MG63 (cell line): Measurements from ENCODE around the gene DCAF17. TPM values are rescaled to one million over a fixed set of nuclear protein-coding genes. Genes with fewer than 3 reads are reported as not detected.
"Not testable (repeated sequence)": the region's sequence is repeated elsewhere in the genome, so short reads cannot be mapped to it uniquely, and the experiment has no call there.

ENCODE experiments used
- DNase-seq: peaks from one replicate; pipeline ENCODE4 v3.0.0-alpha.2; 2020
- H3K27me3 ChIP-seq: fragments of 250-450 bp; sonication (Bioruptor Pico); 2 replicates; pipeline ENCODE4 v1.5.1; 2020; ENCODE audit warnings: mild to moderate bottlenecking, moderate library complexity
- H3K36me3 ChIP-seq: fragments of 250-450 bp; sonication (Bioruptor Pico); 2 replicates; pipeline ENCODE4 v1.5.1; 2020; ENCODE audit warnings: mild to moderate bottlenecking, moderate library complexity
- H3K4me3 ChIP-seq: fragments of 250-450 bp; sonication (Bioruptor Pico); 2 replicates; pipeline ENCODE4 v1.5.1; 2020; ENCODE audit warnings: mild to moderate bottlenecking, moderate library complexity
- H3K9me3 ChIP-seq: fragments of 250-450 bp; sonication (Bioruptor Pico); 2 replicates; pipeline ENCODE4 v1.5.1; 2020; ENCODE audit warnings: mild to moderate bottlenecking, moderate library complexity
- total RNA-seq: library from RNA; depleted of rRNA; stranded (reverse); fragments of >200 nt; shearing (Covaris generic); gene quantifications from 2 replicates; pipeline ENCODE4 v1.2.3, GENCODE V29; 2014; ENCODE audit warnings: low replicate concordance

The DCAF17 gene
- total RNA-seq, 1 experiment from 2014 or later, result 13.8 TPM

DNA sequence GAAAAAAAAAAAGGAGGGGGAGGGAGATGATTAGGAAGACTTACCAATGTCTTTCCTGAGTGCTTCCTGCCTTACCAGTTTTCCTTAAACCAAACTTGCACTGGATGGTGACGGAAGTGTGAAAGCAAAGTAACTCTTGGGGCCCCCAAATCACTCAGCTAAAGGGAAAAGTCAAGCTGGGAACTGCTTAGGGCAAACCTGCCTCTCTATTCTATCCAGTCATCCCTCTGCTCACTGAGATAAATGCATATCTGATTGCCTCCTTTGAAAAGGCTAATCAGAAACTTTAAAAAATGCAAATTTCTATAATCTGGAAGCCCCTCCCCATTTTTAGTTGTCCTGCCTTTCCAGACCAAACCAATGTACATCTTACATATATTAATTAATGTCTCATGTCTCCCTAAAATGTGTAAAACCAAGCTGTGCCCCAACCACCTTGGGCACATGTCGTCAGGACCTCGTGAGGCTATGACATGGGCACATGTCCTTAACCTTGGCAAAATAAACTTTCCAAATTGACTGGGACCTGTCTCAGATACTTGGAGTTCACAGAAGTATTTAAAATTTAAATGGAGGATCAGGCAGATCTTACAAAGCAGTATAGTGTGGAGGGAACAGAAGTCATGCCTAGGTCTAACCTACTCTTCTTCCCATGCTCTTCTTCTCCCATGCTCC, 81.0 kb downstream of the DCAF17 start:
- Histone ChIP-seq H3K4me3 (no peak overlapping the region), H3K27me3 (no peaks in the 10 kb centered on the region)
- DNase-seq, result no peak

DNA sequence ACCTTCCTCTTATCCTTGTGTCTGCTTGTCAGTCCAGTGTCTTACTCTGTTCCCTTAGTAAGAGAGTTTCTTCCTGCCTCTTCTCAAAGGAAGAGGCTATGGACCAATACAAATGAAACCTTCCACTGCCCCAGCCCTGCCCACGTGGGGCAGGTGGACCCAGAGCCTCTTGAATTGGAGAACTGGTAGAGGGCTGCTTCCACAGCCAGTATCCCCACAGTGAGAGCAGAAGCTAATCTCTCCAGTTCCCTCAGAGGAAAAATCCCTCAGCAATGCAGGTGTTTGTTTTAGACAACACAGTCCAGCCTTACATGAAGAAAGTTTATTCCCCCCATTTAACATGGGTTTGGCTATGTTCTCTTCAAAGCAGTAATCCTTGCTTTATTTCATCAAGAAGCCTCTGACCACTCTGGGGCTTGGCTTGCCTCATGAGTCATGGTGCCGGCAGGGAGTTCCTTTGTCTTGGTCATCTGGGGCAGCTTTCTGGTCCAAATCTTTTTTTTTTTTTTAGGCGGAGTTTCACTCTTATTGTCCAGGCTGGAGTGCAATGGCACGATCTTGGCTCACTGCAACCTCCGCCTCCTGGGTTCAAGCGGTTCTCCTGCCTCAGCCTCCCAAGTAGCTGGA, 81.8 kb downstream of the DCAF17 start:
- peak; percentile 90 for DNase-seq
- H3K4me3 ChIP-seq, result peak overlapping the region; percentile 8; the same call in 1 of the 2 replicates
- H3K36me3 ChIP-seq, result no peaks in the 10 kb centered on the region

More for the DNA sequence above, 81.0 kb downstream of the DCAF17 start:
- Histone ChIP-seq H3K9me3 (0 out of 2 replicates have a peak, but pooled peaks cover 4% of the 10 kb centered on the region), H3K36me3 (no peaks in the 10 kb centered on the region)

DNA sequence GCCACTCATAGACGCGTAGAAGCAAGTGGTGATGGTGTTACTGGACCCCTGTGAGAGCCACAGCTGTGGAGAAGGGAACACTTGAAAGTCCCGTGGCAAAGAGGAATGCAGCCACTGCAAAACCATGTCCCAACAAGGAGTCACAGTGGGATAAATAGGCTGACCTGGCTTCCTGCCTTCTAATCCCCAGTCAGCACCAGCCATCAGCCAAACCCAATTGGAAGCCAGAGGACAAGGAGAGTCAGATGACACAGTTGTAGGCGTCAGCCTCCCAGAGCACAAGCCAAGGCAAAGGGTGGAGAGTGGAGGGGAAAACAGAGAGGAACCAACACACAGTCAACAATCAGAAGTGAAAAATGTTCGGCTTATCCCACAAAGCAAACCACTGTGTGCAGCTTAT, 82.8 kb downstream of the DCAF17 start:
- H3K36me3 ChIP-seq, result no peaks in the 10 kb centered on the region
- no peak overlapping the region for H3K4me3 ChIP-seq
- DNase-seq, result peak; percentile 23
- no peaks in the 10 kb centered on the region for H3K27me3 ChIP-seq
- no peaks in the 10 kb centered on the region for H3K9me3 ChIP-seq

More for the DNA sequence above, 81.8 kb downstream of the DCAF17 start:
- no peaks in the 10 kb centered on the region for H3K27me3 ChIP-seq
- H3K9me3 ChIP-seq, result 0 out of 2 replicates have a peak, but pooled peaks cover 2% of the 10 kb centered on the region

DNA sequence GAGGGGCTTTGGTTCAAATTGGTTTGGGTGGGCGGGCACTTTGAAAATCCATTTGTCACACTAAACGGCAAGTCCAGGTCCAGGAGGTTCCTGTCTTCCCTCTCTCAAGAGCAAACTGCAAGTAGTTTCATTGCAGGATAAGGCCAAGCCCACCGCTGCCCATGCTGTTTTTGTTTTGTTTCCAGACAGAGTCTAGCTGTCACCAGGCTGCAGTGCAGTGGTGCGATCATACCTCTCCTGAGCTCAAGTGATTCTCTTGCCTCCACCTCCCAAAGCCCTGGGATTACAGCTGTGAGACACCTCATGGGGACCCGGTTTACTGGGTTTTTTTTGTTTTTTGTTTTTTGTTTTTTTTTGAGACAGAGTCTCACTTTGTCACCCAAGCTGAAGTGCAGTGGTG, 86.4 kb downstream of the DCAF17 start:
- Histone ChIP-seq H3K36me3 (peaks cover 6% of the 10 kb centered on the region), H3K27me3 (no peaks in the 10 kb centered on the region), H3K4me3 (no peak overlapping the region), H3K9me3 (no peaks in the 10 kb centered on the region)
- DNase-seq, result no peak

DNA sequence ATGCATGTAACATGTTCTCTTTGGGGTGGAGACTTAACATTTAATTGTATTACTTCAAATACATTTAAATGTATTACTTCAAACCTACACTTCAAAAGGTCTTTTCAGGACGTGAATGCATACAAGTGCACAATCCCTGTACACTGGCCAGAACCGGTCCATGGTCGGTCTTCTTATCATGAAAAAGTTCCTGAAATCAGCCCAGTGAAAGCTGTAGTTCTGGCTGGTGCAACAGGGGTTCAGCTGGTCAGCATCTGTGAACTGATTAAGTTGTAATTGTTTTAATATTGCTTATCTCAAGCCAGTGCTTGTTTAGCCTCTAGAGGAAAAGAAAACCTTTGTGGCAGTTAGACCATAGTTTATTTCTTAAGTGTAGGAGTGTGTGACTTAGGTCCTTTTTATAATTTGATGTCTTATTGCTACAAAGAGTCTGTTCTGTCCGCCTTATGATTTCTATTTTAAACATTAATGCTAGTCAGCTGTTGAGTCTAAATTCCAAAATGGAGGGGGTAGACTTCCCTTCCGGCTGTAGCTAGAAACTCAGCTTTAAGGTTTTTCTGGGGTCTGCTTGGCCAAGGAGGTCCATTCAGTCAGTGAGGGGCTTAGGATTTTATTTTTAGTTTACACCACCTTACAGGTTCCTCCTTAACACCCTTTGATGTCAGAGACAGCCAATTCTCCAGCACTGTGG, 87.5 kb downstream of the DCAF17 start:
- Histone ChIP-seq H3K27me3 (no peaks in the 10 kb centered on the region), H3K9me3 (no peaks in the 10 kb centered on the region)
- no peak for DNase-seq

DNA sequence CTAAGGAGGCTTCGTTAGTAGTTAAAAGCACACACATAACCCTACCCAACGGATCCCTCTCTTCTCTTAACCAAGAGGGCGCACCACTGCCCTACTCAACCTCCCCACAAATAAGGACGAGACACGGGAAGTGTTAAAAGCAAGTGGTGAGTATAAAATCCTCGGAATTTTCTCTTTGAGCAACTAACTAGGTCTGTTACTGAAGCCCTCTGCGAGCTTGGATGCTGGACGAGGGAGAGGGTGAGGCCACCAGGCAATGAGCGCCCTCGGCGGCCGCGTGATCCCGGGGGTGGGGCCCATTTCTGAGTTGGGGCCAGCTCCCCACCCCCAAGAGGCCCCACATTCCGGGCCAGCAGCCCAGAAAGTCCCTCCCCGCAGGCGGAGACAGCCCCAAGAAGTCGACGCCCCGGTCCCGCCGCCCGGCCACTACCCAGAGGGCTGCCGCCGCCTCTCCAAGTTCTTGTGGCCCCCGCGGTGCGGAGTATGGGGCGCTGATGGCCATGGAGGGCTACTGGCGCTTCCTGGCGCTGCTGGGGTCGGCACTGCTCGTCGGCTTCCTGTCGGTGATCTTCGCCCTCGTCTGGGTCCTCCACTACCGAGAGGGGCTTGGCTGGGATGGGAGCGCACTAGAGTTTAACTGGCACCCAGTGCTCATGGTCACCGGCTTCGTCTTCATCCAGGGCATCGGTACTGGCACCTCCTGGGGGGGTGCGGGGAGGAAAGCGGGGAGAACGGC, 88.2 kb downstream of the DCAF17 start, which contains the start of gene CYBRD1:
CYBRD1 (plus strand) TSS at position 423 of the 736 bp plus-strand sequence; CDS start at position 495, 72 bp downstream.
- Histone ChIP-seq H3K27me3 (no peaks in the 10 kb centered on the region), H3K4me3 (peak within 1 kb of the TSS; percentile 84), H3K36me3 (peaks cover 7% of the 10 kb centered on the region), H3K9me3 (no peaks in the 10 kb centered on the region)
- peak; percentile 88 for DNase-seq

More for the DNA sequence above, 87.5 kb downstream of the DCAF17 start:
- H3K36me3 ChIP-seq, result peaks cover 7% of the 10 kb centered on the region
- H3K4me3 ChIP-seq, result peak overlapping the region; percentile 84

DNA sequence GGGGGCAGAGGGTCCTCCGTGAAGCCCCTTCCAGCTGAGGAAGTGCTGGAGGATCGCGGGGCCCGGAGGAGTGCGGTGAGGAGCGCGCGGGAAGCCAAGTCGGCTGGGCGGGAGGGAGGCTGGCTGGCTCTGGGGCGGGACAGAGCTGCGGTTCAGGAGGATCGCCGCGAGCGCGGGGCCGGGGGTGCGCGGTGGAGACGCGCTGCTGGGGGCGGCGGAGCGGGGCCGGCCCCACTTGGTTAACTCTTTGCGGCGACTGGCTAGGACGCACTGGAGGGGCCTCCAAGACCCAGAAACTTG, 88.7 kb downstream of the DCAF17 start:
- Histone ChIP-seq H3K9me3 (no peaks in the 10 kb centered on the region), H3K36me3 (peaks cover 7% of the 10 kb centered on the region), H3K27me3 (no peaks in the 10 kb centered on the region), H3K4me3 (peak overlapping the region; percentile 84)
- DNase-seq, result peak; percentile 54

DNA sequence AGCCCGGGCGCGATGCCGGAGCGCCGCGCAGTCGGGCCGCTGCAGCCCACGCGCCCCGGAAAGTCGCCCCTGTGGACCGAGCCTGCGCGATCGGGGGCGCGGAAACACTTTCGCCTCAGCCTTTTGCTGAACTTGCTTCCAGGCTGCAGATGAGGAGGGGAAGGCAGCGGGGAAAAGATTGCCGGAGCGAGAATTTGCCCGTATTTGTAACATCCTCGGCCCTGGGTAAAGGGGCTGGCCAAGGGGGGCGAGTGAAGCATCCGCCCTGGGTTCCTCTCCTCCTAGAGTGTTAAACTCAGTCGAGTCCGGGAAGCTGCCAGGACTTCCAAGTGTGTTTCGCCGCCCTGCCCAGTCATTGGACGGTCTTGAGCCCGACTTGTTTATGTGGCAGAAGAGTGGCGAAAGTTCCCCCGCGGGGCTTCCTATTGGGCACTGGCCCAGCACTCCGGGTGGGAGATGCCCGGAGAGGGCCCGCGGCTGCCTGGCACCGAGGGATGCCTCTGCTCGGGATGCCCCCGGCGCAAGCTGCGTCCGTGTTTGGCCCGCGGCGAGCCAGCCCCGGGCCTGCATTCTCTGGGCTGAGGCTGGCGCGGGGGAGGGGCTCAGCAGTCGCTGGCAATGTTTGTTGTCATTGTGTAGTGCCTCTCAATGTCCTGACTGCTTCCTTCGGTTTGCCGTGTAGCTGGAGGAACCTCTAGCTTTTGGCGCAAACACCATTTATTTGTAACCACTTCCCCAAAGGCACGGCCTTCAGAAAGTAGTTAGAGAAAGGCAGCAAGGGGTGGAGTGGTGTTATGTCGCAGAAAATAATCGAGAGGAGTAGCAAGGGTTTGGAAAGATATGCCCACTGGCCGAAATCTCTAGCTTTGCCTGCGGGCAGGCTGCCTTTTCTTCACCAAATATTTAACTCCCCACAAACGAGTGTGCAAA, 89.3 kb downstream of the DCAF17 start:
- Histone ChIP-seq H3K36me3 (peaks cover 11% of the 10 kb centered on the region), H3K4me3 (peak overlapping the region; percentile 84), H3K9me3 (no peaks in the 10 kb centered on the region), H3K27me3 (no peaks in the 10 kb centered on the region)
- DNase-seq, result peak; percentile 85

DNA sequence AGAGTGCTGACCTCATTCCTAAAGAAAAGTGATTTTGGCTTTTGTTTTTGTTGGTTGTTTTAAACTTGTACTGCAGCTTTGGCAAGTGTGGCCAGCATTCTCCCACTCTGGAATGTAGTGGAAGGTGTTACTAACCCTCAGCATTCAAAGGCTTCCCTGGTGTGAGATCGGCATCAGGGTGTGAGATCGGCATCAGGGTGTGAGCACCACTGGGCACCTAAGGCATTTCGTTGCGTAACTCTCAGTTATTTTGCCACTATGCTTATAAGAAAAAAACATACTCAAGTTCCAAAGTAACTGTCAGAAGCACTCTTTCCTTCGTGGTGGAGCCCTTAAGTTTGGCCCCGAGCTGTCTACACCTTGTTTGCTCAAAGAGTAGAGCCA, 90.0 kb downstream of the DCAF17 start:
- H3K4me3 ChIP-seq, result peak overlapping the region; percentile 84
- H3K27me3 ChIP-seq, result no peaks in the 10 kb centered on the region
- peaks cover 14% of the 10 kb centered on the region for H3K36me3 ChIP-seq
- no peaks in the 10 kb centered on the region for H3K9me3 ChIP-seq
- DNase-seq, result peak; percentile 49

DNA sequence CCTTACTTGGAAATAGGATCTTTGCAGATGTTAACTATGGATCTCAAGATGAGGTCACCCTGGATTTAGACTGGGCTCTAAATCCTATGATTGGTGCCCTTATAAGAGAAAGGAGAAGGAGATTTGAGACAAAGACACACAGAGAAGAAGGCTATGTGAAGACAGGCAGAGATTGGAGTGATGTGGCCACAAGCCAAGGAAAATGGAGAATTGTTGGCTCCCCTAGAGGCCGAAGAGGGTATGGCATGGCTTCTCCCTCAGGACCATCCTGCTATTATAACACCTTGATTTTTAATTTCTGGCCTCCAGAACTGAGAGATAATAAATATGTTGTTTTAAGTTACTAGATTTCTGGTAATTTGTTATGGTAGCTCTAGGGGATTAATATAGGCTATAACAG, 95.9 kb downstream of the DCAF17 start:
- DNase-seq, result peak; percentile 31
- Histone ChIP-seq H3K36me3 (peaks cover 28% of the 10 kb centered on the region), H3K27me3 (no peaks in the 10 kb centered on the region), H3K4me3 (no peak overlapping the region), H3K9me3 (no peaks in the 10 kb centered on the region)

DNA sequence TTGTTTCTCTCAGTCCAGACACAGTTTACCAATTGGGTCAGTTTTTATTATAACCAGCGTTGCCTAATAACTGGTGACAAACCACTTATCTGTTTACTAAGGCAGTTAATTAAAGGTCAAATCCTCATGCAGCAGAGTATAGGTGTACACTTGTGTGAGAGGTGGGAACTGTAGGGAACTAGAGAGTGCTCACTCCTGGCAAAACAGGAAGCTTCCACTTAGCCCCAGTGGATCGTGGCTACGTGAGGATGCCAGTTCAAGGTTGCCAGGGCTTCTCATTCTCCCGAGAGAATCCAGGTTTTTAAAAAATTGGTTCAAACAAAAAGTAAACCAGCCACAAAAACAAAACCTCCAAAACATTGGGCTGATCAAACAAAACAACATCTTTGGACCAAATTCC, 96.4 kb downstream of the DCAF17 start:
- no peaks in the 10 kb centered on the region for H3K27me3 ChIP-seq
- no peak overlapping the region for H3K4me3 ChIP-seq
- peak; percentile 26 for DNase-seq

DNA sequence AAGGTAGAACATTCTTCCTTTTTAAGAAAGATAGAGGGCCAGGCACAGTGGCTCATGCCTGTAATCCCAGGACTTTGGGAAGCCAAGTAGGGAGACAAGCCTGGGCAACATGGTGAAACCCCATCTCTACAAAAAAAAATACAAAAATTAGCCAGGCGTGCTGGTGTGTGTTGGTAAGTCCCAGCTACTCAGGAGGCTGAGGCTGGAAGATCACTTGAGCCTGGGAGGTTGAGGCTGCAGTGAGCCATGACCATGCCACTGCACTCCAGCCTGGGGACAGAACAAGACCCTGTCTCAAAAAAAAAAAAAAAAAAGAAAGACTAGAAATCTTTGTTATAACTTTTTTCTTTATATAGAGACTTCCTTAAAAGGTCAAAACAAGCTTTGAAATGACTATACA, 96.8 kb downstream of the DCAF17 start:
- not testable (repeated sequence) for H3K9me3 ChIP-seq, H3K27me3 ChIP-seq, DNase-seq
- H3K36me3 ChIP-seq, result peaks cover 22% of the 10 kb centered on the region
- H3K4me3 ChIP-seq, result peak overlapping the region; percentile 5

More for the DNA sequence above, 96.4 kb downstream of the DCAF17 start:
- no peaks in the 10 kb centered on the region for H3K9me3 ChIP-seq
- peaks cover 23% of the 10 kb centered on the region for H3K36me3 ChIP-seq

DNA sequence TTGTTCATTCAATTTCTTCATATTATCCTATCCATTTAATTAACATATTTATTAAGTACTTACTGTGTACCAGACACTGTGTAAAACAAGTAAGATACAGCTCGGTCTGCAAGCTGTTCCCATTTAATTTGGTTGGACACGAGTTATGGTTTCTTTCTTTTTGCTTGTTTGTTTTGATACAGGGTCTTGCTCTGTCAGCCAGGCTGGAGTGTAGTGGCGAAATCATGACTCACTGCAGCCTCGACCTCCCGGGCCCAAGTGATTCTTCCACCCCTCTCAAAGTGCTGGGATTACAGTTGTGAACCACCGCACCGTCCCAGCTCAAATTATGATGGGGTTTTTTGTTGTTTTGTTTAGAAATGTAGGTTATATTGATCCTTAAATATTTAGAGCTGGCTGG, 97.3 kb downstream of the DCAF17 start:
- Histone ChIP-seq H3K9me3 (no peaks in the 10 kb centered on the region), H3K36me3 (peaks cover 22% of the 10 kb centered on the region), H3K4me3 (peak overlapping the region; percentile 5), H3K27me3 (no peaks in the 10 kb centered on the region)
- DNase-seq, result peak; percentile 87

DNA sequence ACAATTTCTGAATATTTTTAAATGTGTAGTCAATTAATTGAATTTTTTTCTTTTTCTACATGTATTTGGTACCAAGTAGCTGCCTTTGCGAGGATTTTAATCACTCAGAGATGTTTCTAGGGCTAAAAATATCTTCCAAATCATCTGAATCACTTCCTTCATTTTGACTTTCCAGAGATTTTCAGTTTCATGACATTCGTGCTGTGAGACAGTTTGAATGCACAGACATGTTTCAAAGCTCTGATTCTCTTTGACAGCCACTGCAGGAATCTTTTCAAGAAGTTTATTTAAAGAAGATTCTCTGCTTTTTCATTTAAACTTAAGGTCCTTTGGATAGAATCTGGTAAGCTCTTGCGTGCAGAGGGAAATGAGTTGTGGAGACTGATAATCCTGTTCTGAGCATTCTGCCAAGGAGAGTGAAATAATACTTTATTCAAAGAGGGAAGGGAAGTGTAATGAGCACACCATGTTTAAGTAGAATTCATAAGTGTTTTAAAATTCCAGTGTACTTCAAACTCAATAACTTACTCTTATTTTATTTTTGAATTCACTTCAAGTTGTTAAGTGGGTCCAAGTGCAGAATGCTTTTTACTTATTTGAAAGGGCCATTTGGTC, 97.9 kb downstream of the DCAF17 start:
- H3K4me3 ChIP-seq, result peak overlapping the region; percentile 5
- no peak for DNase-seq
- no peaks in the 10 kb centered on the region for H3K27me3 ChIP-seq
- H3K36me3 ChIP-seq, result peaks cover 22% of the 10 kb centered on the region
- no peaks in the 10 kb centered on the region for H3K9me3 ChIP-seq

DNA sequence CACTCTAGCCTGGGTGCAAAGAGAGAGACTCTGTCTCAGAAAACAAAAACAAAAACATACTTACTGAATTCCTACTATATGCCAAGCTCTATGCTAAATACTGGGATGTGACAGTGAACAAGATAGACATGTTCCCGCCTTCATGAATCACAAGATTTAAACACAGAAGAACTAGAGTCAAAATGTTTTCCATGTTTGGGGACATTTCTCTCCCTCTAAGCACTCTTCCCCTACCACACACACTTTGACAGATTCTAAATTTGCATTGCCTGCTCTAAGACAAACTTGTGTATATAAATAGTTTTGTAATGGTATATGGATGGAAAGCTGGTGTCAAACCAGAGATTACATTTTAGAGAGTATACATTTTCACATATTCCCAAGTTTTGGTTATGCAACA, 99.3 kb downstream of the DCAF17 start:
- Histone ChIP-seq H3K4me3 (no peak overlapping the region), H3K9me3 (no peaks in the 10 kb centered on the region), H3K36me3 (peaks cover 17% of the 10 kb centered on the region), H3K27me3 (no peaks in the 10 kb centered on the region)
- DNase-seq, result no peak
